ENCODE data around the gene TCHH. TPM values are rescaled to one million over a fixed set of nuclear protein-coding genes. Genes with fewer than 3 reads are reported as not detected.

The TCHH gene
- total RNA-seq (2021) = 0.24 and 0.28 TPM in 2 replicates
- Bru-seq, nascent RNA = percentile 31 among the genes with signal in this experiment
- percentile 41 among the genes with signal in this experiment for BruChase-seq, experiment 1, labeled RNA remaining after a 2-hour chase
- percentile 49 among the genes with signal in this experiment for BruChase-seq, experiment 2, labeled RNA remaining after a 6-hour chase
- long read RNA-seq, partial matches to known transcripts = 0 of 1 reads
- long read RNA-seq, other reads (novel, unspliced or antisense) = 1 of 1 reads

GRCh38 chr1:152115344-152115743 is at the start of gene TCHH:
TSS of gene TCHH (minus strand) at chr1:152115444. CDS start at chr1:152114080, 1,364 bp downstream.
- no peak within 1 kb of the TSS for H3K4me3 ChIP-seq (ENCODE audit: low read depth, low read length, poor library complexity, severe bottlenecking)
- ChIA-PET CTCF (no interaction called here), POLR2A (ENCODE audit: low non-redundant PET) (no interaction called here)
- DNase-seq (ENCODE audit: low spot score) = no peak
- no peaks in the 10 kb centered on the region for H3K9me3 ChIP-seq (ENCODE audit: low read depth, low read length, poor library complexity, severe bottlenecking)
- no peak within 1 kb of the TSS for H3K27ac ChIP-seq (ENCODE audit: low read depth, low read length, poor library complexity, severe bottlenecking)
- TF ChIP-seq EZH2 (IDR thresholded peaks at IDR 0.05; ENCODE audit: borderline replicate concordance, low read depth, low read length, poor library complexity, severe bottlenecking) (no peak), CTCF (conservative IDR thresholded peaks at IDR 0.05; ENCODE audit: low read depth, low read length) (no peak)
- peaks cover 20% of the 10 kb centered on the region for H3K4me1 ChIP-seq (ENCODE audit: insufficient read depth, low read length, poor library complexity, severe bottlenecking)
- no TSS peak for BruUV-seq (replicated peaks)
- H3K36me3 ChIP-seq (ENCODE audit: insufficient read depth, low read length, poor library complexity, severe bottlenecking) = no peaks in the 10 kb centered on the region
- peaks cover 94% of the 10 kb centered on the region for H3K27me3 ChIP-seq (replicated peaks; ENCODE audit: insufficient read depth, low read depth, low read length, poor library complexity)
- intact Hi-C loops (cut with micrococcal nuclease; ENCODE audit: unreplicated experiment) = no loop called here

- Histone ChIP-seq H3K27me3 (replicated peaks; ENCODE audit: insufficient read depth, low read depth, low read length, poor library complexity) (peaks cover 7% of the 10 kb centered on the region), H3K4me1 (ENCODE audit: insufficient read depth, low read length, poor library complexity, severe bottlenecking) (no peaks in the 10 kb centered on the region), H3K4me3 (ENCODE audit: low read depth, low read length, poor library complexity, severe bottlenecking) (no peak overlapping the region), H3K9me3 (ENCODE audit: low read depth, low read length, poor library complexity, severe bottlenecking) (no peaks in the 10 kb centered on the region), H3K27ac (ENCODE audit: low read depth, low read length, poor library complexity, severe bottlenecking) (no peak overlapping the region), H3K36me3 (ENCODE audit: insufficient read depth, low read length, poor library complexity, severe bottlenecking) (no peaks in the 10 kb centered on the region)
- no TSS peak for BruUV-seq (replicated peaks)
- intact Hi-C loops (cut with micrococcal nuclease; ENCODE audit: unreplicated experiment) = no loop called here
- ChIA-PET POLR2A (ENCODE audit: low non-redundant PET) (no interaction called here), CTCF (no interaction called here)
- DNase-seq (ENCODE audit: low spot score) = no peak
- TF ChIP-seq CTCF (conservative IDR thresholded peaks at IDR 0.05; ENCODE audit: low read depth, low read length) = no peak
- no peak for TF ChIP-seq EZH2 (IDR thresholded peaks at IDR 0.05; ENCODE audit: borderline replicate concordance, low read depth, low read length, poor library complexity, severe bottlenecking)
Observed at GRCh38 chr1:152164517-152165136, 49.4 kb upstream of the TCHH start.

- Histone ChIP-seq H3K36me3 (ENCODE audit: insufficient read depth, low read length, poor library complexity, severe bottlenecking) (no peaks in the 10 kb centered on the region), H3K4me3 (ENCODE audit: low read depth, low read length, poor library complexity, severe bottlenecking) (no peak overlapping the region), H3K9me3 (ENCODE audit: low read depth, low read length, poor library complexity, severe bottlenecking) (no peaks in the 10 kb centered on the region), H3K4me1 (ENCODE audit: insufficient read depth, low read length, poor library complexity, severe bottlenecking) (no peaks in the 10 kb centered on the region), H3K27me3 (replicated peaks; ENCODE audit: insufficient read depth, low read depth, low read length, poor library complexity) (peaks cover 12% of the 10 kb centered on the region), H3K27ac (ENCODE audit: low read depth, low read length, poor library complexity, severe bottlenecking) (no peak overlapping the region)
- no peak for TF ChIP-seq CTCF (conservative IDR thresholded peaks at IDR 0.05; ENCODE audit: low read depth, low read length)
- TF ChIP-seq EZH2 (IDR thresholded peaks at IDR 0.05; ENCODE audit: borderline replicate concordance, low read depth, low read length, poor library complexity, severe bottlenecking) = no peak
- intact Hi-C loops (cut with micrococcal nuclease; ENCODE audit: unreplicated experiment) = no loop called here
- ChIA-PET POLR2A (ENCODE audit: low non-redundant PET) (no interaction called here), CTCF (no interaction called here)
- no peak for DNase-seq (ENCODE audit: low spot score)
- no TSS peak for BruUV-seq (replicated peaks)
Observed at GRCh38 chr1:152162792-152163463, 47.7 kb upstream of the TCHH start.

All from A673 (cell line).